Stimulated activated CD8-positive, alpha-beta memory T cell treated with anti-CD3 and anti-CD28 coated beads, Interleukin-12 subunit alpha, Interleukin-12 subunit beta, amount 100 ng/mL, for 24 hours (primary cell): ENCODE data around the gene TAGLN2.

Experiments used
- DNase-seq: peaks from one replicate; pipeline ENCODE4 v3.0.0-alpha.2; 2020; ENCODE audit errors: extremely low read depth

TAGLN2 gene

GRCh38 chr1:159935719-159936272, 10.5 kb upstream of the TAGLN2 start:
- DNase-seq = no peak

DNA sequence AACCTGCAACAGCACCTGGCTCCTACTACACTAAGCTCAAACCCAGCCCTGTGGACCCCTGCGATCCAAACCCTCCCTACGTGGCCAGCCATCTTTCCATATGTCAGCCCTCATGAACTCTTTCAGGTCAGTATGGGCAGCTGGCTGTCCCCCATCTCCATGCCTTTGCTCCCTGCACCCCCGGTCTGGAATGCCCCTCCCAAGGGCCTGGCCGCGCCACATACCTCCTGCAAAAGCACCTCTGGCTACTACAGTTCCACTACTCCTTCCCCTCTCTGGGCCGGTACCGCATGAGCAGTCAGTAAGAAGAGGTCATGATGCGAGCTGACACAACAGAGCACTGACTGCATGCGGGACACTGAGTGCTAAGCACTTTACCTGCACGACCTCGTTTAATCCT, 10.0 kb upstream of the TAGLN2 start:
- DNase-seq = no peak

GRCh38 chr1:159934136-159935039, 9.1 kb upstream of the TAGLN2 start:
- DNase-seq = no peak

DNA sequence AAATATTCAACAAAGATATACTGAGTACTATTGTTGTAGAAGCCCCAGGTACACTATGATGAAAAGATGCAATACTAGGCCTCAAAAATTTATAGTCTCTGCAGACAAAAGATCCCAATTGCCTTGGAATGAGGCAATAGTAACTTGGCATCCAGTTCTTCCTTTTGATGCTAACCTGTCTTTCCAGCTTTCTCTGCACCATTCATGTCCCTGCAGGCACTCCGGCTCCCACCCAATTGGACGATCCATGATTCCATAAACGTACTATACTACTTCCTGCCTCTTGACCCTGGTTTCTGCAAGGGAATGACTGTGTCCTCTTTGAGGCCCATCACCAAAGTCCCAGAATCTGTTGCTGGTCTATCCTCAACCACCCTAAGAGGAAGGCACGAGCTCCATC, 8.0 kb upstream of the TAGLN2 start:
- no peak for DNase-seq

GRCh38 chr1:159932296-159933285, 7.3 kb upstream of the TAGLN2 start:
- DNase-seq = no peak

DNA sequence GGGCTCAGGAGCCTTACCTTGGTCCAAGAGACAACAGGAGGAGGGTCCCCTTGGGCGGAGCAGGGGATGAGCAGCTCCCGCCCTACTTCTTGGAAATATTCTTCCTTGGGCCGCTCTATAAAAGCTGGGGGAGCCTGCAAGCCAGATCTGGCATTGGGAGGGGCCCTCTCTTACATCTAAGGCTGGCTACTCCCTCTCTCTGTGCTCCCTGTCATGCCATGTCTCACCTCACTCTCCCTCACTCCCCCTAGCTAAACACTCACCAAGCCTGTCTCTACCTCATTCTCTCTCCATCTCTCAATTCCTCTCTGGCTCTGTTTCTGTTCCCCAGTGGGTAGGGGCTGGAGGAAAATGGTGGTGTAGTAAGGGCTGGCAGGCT, 6.5 kb upstream of the TAGLN2 start:
- DNase-seq = no peak

- DNase-seq = no peak
These were observed 5.9 kb upstream of the TAGLN2 start for GRCh38 chr1:159931101-159931794.

- no peak for DNase-seq
These were observed 5.3 kb upstream of the TAGLN2 start for GRCh38 chr1:159930634-159931033.

DNA sequence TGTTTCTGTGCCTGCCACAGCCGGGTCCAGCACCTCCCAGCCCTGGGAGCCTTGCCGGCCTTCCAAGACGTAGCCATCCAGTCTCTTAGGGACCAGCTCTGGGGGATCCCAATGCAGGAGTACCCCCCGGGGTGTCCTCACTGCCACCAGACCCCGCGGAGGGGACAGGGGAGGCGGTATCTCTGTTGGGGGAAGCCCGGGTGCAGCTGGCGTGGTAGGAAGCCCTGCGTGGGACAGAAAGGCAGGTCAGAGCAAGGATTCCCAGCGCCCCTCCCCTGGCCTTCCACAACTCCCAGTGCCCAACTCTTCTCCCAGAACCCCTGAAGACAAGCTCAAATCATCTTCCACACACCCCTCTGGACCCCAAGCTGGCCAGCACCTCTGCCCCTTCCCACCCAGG, 4.9 kb upstream of the TAGLN2 start:
- no peak for DNase-seq

DNA sequence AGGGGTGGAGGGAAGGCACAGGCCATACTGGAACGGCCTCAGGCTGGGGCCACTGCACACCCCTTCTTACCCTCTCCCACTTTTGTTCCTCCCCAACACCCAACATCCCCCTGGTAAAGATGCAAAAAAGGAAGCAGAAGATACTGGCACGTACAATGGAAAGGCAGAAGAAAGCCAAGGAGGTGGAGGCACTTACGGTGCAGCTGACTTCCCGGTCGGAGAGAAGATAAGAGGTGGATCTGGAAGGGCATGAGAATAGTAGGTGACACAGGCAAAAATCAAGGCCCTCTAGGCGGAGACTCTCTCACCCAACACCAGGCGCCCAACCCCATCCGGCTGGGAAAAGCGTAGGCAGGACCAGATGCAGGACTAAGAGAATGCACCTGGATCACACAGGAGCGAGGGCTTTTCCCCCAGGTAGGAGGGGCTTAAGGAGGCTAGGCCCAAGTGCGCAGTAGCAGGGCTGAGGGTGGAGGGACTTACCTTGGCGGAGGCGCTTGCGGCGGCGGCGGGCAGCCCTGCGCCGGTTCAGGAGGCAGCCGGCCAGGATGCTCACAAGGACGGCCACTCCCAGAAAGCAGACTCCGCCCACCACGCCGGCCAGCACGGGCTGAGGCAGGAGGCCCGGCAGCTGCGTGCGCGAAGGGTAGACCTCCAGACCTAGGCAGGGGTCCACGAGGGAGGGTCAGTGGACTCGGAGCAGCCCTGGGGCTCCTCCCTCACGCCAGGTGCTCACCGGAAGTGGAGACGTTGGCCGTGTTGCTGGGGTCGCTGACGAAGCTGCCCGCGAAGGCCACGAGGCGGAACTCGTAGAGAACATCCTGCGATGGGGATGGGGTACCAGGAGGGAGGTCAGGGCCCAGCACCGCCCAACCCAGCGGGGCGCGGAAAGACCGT, 4.1 kb upstream of the TAGLN2 start:
- no peak for DNase-seq

DNA sequence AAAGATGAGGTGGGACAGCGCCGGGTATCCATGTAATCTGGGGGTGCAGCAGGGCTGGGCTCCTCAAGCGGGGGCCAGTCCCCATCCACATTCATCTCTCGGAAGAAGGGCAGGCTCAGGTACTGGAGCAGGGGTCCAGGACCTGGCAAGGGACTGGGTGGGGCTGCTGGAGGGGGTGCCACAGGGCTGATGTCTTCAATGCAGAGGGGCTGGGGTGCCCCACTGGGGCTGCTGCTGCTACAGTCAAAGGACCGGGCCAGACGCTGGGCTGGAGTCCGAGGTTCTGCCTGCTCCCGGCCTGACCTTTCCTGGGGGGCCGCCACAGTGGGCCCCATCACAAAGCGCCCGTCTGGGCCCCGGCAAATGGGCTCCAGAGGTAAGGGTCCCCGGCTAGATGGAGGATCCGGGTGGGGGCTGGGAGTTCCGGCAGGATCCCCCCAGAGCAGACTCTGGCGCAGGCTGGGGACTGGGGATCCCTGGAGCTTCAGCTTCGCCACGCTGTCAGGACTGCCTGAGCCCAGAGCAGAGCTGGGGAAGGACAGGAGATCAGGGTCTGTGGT, 3.3 kb upstream of the TAGLN2 start:
- no peak for DNase-seq

- DNase-seq = no peak
These were observed 2.6 kb upstream of the TAGLN2 start for GRCh38 chr1:159927849-159928431.

DNA sequence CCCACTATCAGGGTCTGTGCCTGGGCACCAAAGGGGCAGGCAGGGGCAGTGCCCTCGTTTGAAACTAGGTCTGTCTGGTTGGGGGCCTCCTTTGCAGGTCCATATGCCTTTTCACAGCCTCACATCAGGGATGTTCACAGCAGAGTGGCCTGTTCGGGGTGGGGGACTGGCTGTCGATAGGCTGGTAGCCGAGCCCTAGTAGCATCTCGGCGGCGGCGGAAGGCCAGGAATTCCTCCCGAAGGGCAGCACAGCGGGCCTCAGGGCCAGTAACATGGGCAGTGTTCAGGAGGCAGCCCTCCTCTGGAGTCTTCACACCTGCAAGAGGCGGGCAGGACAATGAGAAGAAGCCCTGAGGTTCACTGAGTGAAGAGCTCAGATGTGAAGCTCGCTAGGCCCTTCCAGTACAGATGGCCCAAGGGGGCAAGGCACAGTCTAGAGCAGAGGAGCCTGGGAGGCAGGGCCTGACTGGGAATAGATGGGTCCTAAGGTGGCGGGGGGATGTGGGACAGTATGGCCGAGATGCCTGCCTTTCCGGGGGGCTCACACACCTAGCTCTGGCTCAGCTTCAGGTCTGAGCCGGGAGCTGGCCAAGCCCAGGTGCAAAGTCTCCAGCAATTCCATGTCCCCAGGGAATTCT, 2.0 kb upstream of the TAGLN2 start:
- DNase-seq = no peak

- no peak for DNase-seq
These were observed 392 bp upstream of the TAGLN2 start for GRCh38 chr1:159925719-159926078.

- DNase-seq = peak; percentile 36
These were observed 1.1 kb downstream of the TAGLN2 start for GRCh38 chr1:159924025-159924790.

DNA sequence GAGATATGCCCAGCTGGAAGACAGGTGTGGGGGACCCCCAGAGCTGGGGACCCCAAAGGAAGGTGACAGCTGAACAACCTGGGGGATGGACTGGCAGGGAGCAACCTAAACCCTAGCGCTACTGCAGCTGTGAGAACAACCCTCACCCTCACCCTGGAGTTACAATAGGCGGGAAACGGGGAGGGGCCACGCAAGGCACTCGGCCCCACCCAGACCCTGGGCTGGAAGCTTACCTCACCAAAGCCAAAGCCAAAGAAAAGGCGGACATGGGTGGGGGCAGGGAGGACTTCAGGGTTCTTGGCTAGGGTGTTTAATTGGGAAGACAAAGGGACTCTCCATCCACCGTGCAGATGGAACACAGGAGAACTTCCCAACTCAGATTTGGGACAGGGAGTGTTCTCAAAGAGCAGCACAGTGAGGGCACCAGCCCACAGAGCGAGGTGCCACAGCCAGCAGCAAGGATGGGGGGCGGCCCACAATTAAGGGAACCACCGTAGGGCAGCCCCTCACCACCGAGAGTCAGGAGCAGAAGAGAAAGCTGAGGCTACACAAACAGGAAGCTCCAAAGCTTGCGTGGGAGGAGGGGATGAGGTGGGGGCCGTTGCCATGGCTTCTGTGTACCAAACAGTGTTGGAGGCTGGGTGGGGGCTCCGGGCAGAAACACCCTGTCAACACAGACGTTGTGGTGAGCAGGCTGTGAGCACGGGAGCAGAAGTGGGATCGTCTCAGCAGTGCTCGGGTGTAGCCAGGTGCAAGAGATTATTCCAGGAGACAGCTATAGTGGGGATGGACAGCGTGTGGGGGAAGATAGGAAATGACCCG, 1.9 kb downstream of the TAGLN2 start:
- DNase-seq = peak; percentile 59

- DNase-seq = no peak
These were observed 2.6 kb downstream of the TAGLN2 start for GRCh38 chr1:159922511-159923202.
